Liver (tissue), 3 donors: ENCODE results near the gene ANTXR1.

Experiments used
- CTCF ChIP-seq: fragments of 150-350 bp; IDR thresholded peaks from 2 replicates; pipeline ENCODE4 v1.5.1; 2017; ENCODE audit warnings: improper control_type of control experiment, low read depth, low read length; ENCODE audit not compliant: missing input control
- RAD21 ChIP-seq, 2 donors: IDR thresholded peaks; 2 replicates each; pipeline ENCODE4 v1.6.1; 2016; ENCODE audit warnings: antibody characterized with exemption in 2 of 2, mild to moderate bottlenecking in 2 of 2
- donor health status: healthy.
- donor health status: healthy.

GRCh38 chr2:69195706-69196105 lies 182.7 kb downstream of the ANTXR1 start:
- TF ChIP-seq RAD21 (IDR thresholded peaks at IDR 0.05) (no peak), CTCF (no peak)
